ENCODE results near the gene EFNB2.

- TF ChIP-seq POLR2A (IDR thresholded peaks at IDR 0.05) (no peak), POLR2AphosphoS5 (IDR thresholded peaks at IDR 0.05) (no peak)
Observed at GRCh38 chr13:106525865-106526264, 9.6 kb downstream of the EFNB2 start.
